Erythroblast (primary cell): ENCODE measurements around the gene CSH2.
A peak's percentile ranks its signal among the peaks of the same experiment; 100 is the strongest.

Source experiments
- DNase-seq, 2 experiments: peaks; one replicate each; lab custom pipeline; 2025; lab: John Stamatoyannopoulos, UW
- GATA1 ChIP-seq: IDR thresholded peaks from 2 replicates; pipeline ENCODE4 v1.6.1; 2011; ENCODE audit warnings: low read depth, mild to moderate bottlenecking, control low read depth, low read length, moderate library complexity
- POLR2A ChIP-seq: IDR thresholded peaks from 2 replicates; pipeline ENCODE4 v1.6.1; 2011; ENCODE audit warnings: mild to moderate bottlenecking, low read length

The CSH2 gene

GRCh38 chr17:63832014-63832413 lies 41.5 kb downstream of the CSH2 start:
- DNase-seq = no peak
- no peak for TF ChIP-seq GATA1
- TF ChIP-seq POLR2A = no peak

- DNase-seq = no peak
- no peak for TF ChIP-seq POLR2A
- no peak for TF ChIP-seq GATA1
Measured at GRCh38 chr17:63831505-63831904, 42.0 kb downstream of the CSH2 start.

GRCh38 chr17:63830904-63831491 lies 42.5 kb downstream of the CSH2 start:
- no peak for TF ChIP-seq POLR2A
- TF ChIP-seq GATA1 = no peak
- DNase-seq = no peak

GRCh38 chr17:63830278-63830677 lies 43.2 kb downstream of the CSH2 start:
- no peak for DNase-seq
- TF ChIP-seq GATA1 = no peak
- no peak for TF ChIP-seq POLR2A

- no peak for DNase-seq
- no peak for TF ChIP-seq POLR2A
- no peak for TF ChIP-seq GATA1
Measured at GRCh38 chr17:63828936-63829335, 44.5 kb downstream of the CSH2 start.

- TF ChIP-seq POLR2A = no peak
- no peak for TF ChIP-seq GATA1
- DNase-seq = peak in 1 of 2 experiments; percentile 64
Measured at GRCh38 chr17:63827801-63828221, 45.7 kb downstream of the CSH2 start.

GRCh38 chr17:63827002-63827800 lies 46.3 kb downstream of the CSH2 start, which contains the start of the genes FTSJ3 and PSMC5:
TSS of gene FTSJ3 (minus strand) at chr17:63827663. CDS start at chr17:63826902, 761 bp downstream.
TSS of gene PSMC5 (plus strand) at chr17:63827431. CDS start at chr17:63827491, 60 bp downstream.
- no peak for TF ChIP-seq GATA1
- peak; percentile 89 for TF ChIP-seq POLR2A
- peak; percentile 96 for DNase-seq

GRCh38 chr17:63826468-63827001 lies 46.9 kb downstream of the CSH2 start:
- TF ChIP-seq POLR2A (no peak), GATA1 (no peak)
- no peak for DNase-seq

GRCh38 chr17:63824362-63824761 lies 49.1 kb downstream of the CSH2 start:
- TF ChIP-seq GATA1 = no peak
- TF ChIP-seq POLR2A = no peak
- no peak for DNase-seq

- DNase-seq = no peak
- no peak for TF ChIP-seq GATA1
- no peak for TF ChIP-seq POLR2A
Measured at GRCh38 chr17:63823659-63824331, 49.7 kb downstream of the CSH2 start.

GRCh38 chr17:63822537-63822936 lies 50.9 kb downstream of the CSH2 start:
- DNase-seq = no peak
- TF ChIP-seq POLR2A (no peak), GATA1 (no peak)
